Endothelial cell of umbilical vein (primary cell): ENCODE data around the gene RASGEF1C.

Source experiments
- CTCF ChIP-seq, 2 donors: IDR thresholded peaks; 1 replicate in 1 of 2; 2 replicates in 1 of 2; pipeline ENCODE4 v1.5.1; 2011; ENCODE audit warnings: low read length in 2 of 2, mild to moderate bottlenecking in 2 of 2, moderate library complexity in 2 of 2, control low read depth in 1 of 2, inconsistent platforms in 1 of 2, low read depth in 1 of 2; ENCODE audit not compliant: insufficient read depth in 1 of 2; ENCODE audit errors: extremely low read depth in 1 of 2
- POLR2A ChIP-seq: IDR thresholded peaks from 2 replicates; pipeline ENCODE4 v1.6.1; 2012; ENCODE audit warnings: low read depth, mild to moderate bottlenecking, control low read depth, low read length
- POLR2AphosphoS5 ChIP-seq: IDR thresholded peaks from 2 replicates; pipeline ENCODE4 v1.6.1; 2012; ENCODE audit warnings: low read depth, mild to moderate bottlenecking, control low read depth, low read length, moderate library complexity; ENCODE audit not compliant: insufficient read depth

GRCh38 chr5:180208038-180208434 lies 975 bp downstream of the RASGEF1C start:
- no peak for TF ChIP-seq POLR2AphosphoS5
- no peak for TF ChIP-seq CTCF (IDR thresholded peaks at IDR 0.05; ENCODE audit: extremely low read depth in 1 of 2, insufficient read depth in 1 of 2, low read depth in 1 of 2, low read length in 2 of 2)
- TF ChIP-seq POLR2A: no peak
